Natural killer cell (primary cell): ENCODE results near the gene AREG. TPM values are rescaled to one million over a fixed set of nuclear protein-coding genes. Genes with fewer than 3 reads are reported as not detected.

ENCODE experiments used
- ATAC-seq, 3 donors: fragments of 150-1000 bp in 2 of 3; fragments of 200-7000 bp in 1 of 3; cut with Tn5 transposase; 1 replicate in 1 of 3; 2 replicates in 2 of 3; pipeline ENCODE4 v1.10.0; 2021; ENCODE audit warnings: mild to moderate bottlenecking in 2 of 3, moderate library complexity in 2 of 3
- DNase-seq, 2 donors: peaks; one replicate each; pipeline versions ENCODE4 v3.0.0 to v3.0.0-alpha.2; 2013 to 2021; ENCODE audit warnings: mixed read lengths in 1 of 2
- H3K27ac ChIP-seq: one replicate; pipeline ENCODE4 v1.5.1; 2013; ENCODE audit warnings: mild to moderate bottlenecking, low read length
- H3K27me3 ChIP-seq: one replicate; pipeline ENCODE4 v1.6.1; 2013; ENCODE audit warnings: low read length; ENCODE audit not compliant: control insufficient read depth, insufficient read depth
- H3K36me3 ChIP-seq: one replicate; pipeline ENCODE4 v1.6.1; 2013; ENCODE audit warnings: low read length; ENCODE audit not compliant: control insufficient read depth, insufficient read depth
- H3K4me1 ChIP-seq: one replicate; pipeline ENCODE4 v1.6.1; 2013; ENCODE audit warnings: low read length; ENCODE audit not compliant: control insufficient read depth, insufficient read depth
- H3K4me3 ChIP-seq: one replicate; pipeline ENCODE4 v1.5.1; 2013; ENCODE audit warnings: low read length
- H3K9me3 ChIP-seq: one replicate; pipeline ENCODE4 v1.6.1; 2013; ENCODE audit warnings: low read length; ENCODE audit not compliant: control insufficient read depth, insufficient read depth
- H3K27ac Mint-ChIP-seq, 2 donors: one replicate each; pipeline ENCODE4 v1.8.0; 2022; ENCODE audit warnings: mild to moderate bottlenecking in 2 of 2, mixed read lengths in 2 of 2, moderate library complexity in 1 of 2
- H3K27me3 Mint-ChIP-seq, 2 donors: one replicate each; pipeline ENCODE4 v1.8.0; 2022; ENCODE audit warnings: low read depth in 2 of 2, mixed read lengths in 2 of 2
- H3K36me3 Mint-ChIP-seq: one replicate; pipeline ENCODE4 v1.8.0; 2022; ENCODE audit warnings: mixed read lengths
- H3K4me1 Mint-ChIP-seq, 2 donors: one replicate each; pipeline ENCODE4 v1.8.0; 2022; ENCODE audit warnings: mixed read lengths in 2 of 2
- H3K4me3 Mint-ChIP-seq: one replicate; pipeline ENCODE4 v1.8.0; 2022; ENCODE audit warnings: mild to moderate bottlenecking, moderate library complexity, mixed read lengths
- H3K9me3 Mint-ChIP-seq, 2 donors: one replicate each; pipeline ENCODE4 v1.8.0; 2022; ENCODE audit warnings: mixed read lengths in 2 of 2
- WGBS: methylation state at CpG from one replicate; pipeline ENCODE4 v1.1.7; 2013; ENCODE audit warnings: missing lambda C conversion rate; ENCODE audit not compliant: insufficient coverage; 5-methylcytosine and 5-hydroxymethylcytosine counted together
- intact Hi-C: fragments of 100-400 bp; cut with micrococcal nuclease; formaldehyde crosslinking; loops from one replicate; pipeline ENCODE4 v1.14.2; 2022
- total RNA-seq, 4 donors: library from RNA; stranded (reverse); fragments of 120-200 nt in 1 of 4; gene quantifications; one replicate each; pipeline versions ENCODE4 v1.2.3 to v1.2.4, GENCODE V29; 2013 to 2022
- TF ChIP-seq, protein P1 (sequence below): fragments of 200-600 bp; IDR thresholded peaks from one replicate; pipeline ENCODE4 v1.8.0; 2022; ENCODE audit warnings: antibody characterized with exemption

The AREG gene
- total RNA-seq, 3 donors from 2014 or later (not counting 1 experiment from before 2014, with no cell fraction given): 11.3 to 47.2 (median 38.2) TPM

DNA sequence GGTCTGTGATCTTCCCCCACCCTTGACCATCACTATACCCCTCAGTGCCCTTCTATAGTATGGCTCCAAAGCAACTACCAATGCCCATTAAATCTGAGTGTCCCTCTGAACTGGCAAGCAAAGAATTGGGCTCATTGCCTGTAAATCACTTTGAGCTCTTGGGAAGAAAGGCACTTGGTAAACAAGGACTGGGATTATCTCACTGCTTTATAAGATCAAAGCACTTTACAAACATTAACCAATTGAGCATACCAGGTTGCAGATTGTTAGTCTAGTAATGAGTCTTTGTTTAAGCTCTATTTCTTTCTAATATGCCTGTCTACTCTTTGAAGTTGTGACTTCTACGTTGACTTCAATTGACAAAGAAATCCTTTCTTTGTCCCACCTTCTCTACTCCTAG lies 34.1 kb downstream of the AREG start:
- Mint-ChIP-seq H3K27me3 (peaks cover 13 to 23% of the 10 kb centered on the region in 2 donors), H3K9me3 (no peaks in the 10 kb centered on the region), H3K4me3 (no peak overlapping the region), H3K36me3 (no peaks in the 10 kb centered on the region), H3K27ac (no peak overlapping the region), H3K4me1 (no peaks in the 10 kb centered on the region)
- DNase-seq: no peak
- no peak for ATAC-seq
- Histone ChIP-seq H3K27me3 (no peaks in the 10 kb centered on the region), H3K27ac (no peak overlapping the region), H3K4me1 (no peaks in the 10 kb centered on the region), H3K36me3 (no peaks in the 10 kb centered on the region), H3K4me3 (no peak overlapping the region), H3K9me3 (no peaks in the 10 kb centered on the region)
- no CpG with 5 or more reads among the region's 1 CpG for WGBS
- TF ChIP-seq, protein P1, sequence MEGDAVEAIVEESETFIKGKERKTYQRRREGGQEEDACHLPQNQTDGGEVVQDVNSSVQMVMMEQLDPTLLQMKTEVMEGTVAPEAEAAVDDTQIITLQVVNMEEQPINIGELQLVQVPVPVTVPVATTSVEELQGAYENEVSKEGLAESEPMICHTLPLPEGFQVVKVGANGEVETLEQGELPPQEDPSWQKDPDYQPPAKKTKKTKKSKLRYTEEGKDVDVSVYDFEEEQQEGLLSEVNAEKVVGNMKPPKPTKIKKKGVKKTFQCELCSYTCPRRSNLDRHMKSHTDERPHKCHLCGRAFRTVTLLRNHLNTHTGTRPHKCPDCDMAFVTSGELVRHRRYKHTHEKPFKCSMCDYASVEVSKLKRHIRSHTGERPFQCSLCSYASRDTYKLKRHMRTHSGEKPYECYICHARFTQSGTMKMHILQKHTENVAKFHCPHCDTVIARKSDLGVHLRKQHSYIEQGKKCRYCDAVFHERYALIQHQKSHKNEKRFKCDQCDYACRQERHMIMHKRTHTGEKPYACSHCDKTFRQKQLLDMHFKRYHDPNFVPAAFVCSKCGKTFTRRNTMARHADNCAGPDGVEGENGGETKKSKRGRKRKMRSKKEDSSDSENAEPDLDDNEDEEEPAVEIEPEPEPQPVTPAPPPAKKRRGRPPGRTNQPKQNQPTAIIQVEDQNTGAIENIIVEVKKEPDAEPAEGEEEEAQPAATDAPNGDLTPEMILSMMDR: no peak
- intact Hi-C loops: no loop called here

DNA sequence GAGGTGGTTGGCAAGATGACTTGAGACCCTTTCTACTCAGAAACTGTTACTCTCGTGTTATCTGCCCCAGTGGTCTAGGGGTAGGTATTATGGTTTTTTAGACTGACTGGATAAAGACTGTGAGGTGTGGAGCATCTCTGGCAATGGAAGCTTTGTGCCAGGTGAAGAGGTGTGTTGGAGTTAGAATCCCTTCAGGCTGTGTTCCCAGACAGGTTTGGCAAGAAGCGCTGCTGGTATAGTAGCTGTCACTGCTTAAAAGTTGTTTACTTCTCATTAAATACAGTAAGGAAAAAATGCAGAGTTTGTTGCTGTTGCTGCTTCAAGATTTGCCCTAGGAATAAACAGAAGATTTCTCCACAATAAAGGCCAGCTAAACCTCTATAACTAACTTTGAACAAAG lies 35.3 kb downstream of the AREG start:
- Mint-ChIP-seq H3K27me3 (peaks cover 13 to 19% of the 10 kb centered on the region in 2 donors), H3K4me3 (no peak overlapping the region), H3K27ac (no peak overlapping the region), H3K4me1 (no peaks in the 10 kb centered on the region), H3K36me3 (no peaks in the 10 kb centered on the region), H3K9me3 (no peaks in the 10 kb centered on the region)
- WGBS: 83% methylated on average over 2 of the region's 2 CpGs
- peaks cover 2% of the 10 kb centered on the region for H3K27me3 ChIP-seq
- ATAC-seq (no peak), DNase-seq (no peak)
- H3K9me3 ChIP-seq: no peaks in the 10 kb centered on the region
- H3K36me3 ChIP-seq: no peaks in the 10 kb centered on the region
- H3K4me3 ChIP-seq: no peak overlapping the region
- no peaks in the 10 kb centered on the region for H3K4me1 ChIP-seq
- intact Hi-C loops: no loop called here
- H3K27ac ChIP-seq: no peak overlapping the region
- TF ChIP-seq, protein P1: no peak

DNA sequence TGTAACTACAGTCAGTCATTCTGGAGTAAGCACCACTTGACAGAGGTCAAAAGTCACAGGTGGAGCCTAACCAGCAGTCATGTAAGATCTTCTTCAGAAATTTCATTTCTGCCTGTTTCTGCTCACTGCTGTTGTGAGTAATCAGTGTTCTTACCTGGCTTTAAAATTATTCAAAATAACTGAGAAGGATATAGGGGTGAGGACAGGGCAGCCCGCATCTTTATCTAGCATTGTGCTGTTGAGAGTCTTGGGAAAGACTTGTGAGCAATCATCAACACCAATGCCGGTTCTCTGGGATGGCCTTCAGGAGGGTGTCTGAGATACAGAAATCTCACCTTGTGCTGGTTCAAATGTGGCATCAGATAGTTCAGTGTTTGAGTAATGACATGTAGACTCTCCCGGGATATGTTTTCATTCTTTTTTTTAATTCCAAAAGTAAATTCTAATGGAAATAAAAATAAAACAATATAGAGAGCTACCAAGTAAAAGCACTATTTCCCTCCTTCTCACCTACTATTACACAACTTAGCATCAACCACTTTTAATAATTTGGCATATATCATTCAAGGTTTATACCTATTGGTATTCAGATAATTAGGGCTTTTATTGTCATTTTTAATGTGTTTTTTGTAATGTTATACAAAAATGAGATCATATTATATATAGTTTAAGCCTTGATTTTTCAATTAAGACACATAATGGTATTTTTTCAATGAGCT lies 37.1 kb downstream of the AREG start:
- Histone ChIP-seq H3K4me3 (no peak overlapping the region), H3K36me3 (no peaks in the 10 kb centered on the region), H3K9me3 (no peaks in the 10 kb centered on the region), H3K27ac (no peak overlapping the region), H3K27me3 (peaks cover 2% of the 10 kb centered on the region), H3K4me1 (no peaks in the 10 kb centered on the region)
- ATAC-seq (no peak), DNase-seq (no peak)
- TF ChIP-seq, protein P1: no peak
- Mint-ChIP-seq H3K4me1 (no peaks in the 10 kb centered on the region), H3K27ac (no peak overlapping the region), H3K9me3 (no peaks in the 10 kb centered on the region), H3K27me3 (peaks cover 13 to 17% of the 10 kb centered on the region in 2 donors), H3K36me3 (no peaks in the 10 kb centered on the region), H3K4me3 (no peak overlapping the region)
- intact Hi-C loops: no loop called here
- WGBS: 95% methylated on average over 2 of the region's 3 CpGs
